ENCODE measurements around the gene SNED1. TPM values are rescaled to one million over a fixed set of nuclear protein-coding genes. Genes with fewer than 3 reads are reported as not detected.

The SNED1 gene
- polyA plus RNA-seq, 1 donor, result 6.6 TPM

- no peak overlapping the region for H3K4me3 ChIP-seq (ENCODE audit: low read length)
- no peak overlapping the region for H3K27ac ChIP-seq (ENCODE audit: low read length)
- WGBS (ENCODE audit: insufficient coverage, low lambda C conversion rate), result no CpG with 5 or more reads among the region's 24 CpGs
- H3K36me3 ChIP-seq (ENCODE audit: control insufficient read depth, insufficient read depth, low read length), result no peaks in the 10 kb centered on the region
- H3K9me3 ChIP-seq (ENCODE audit: control insufficient read depth, low read depth, low read length), result peaks cover 3% of the 10 kb centered on the region
- peaks cover 27% of the 10 kb centered on the region for H3K27me3 ChIP-seq (ENCODE audit: control insufficient read depth, insufficient read depth, low read length)
- H3K4me1 ChIP-seq (ENCODE audit: control insufficient read depth, insufficient read depth, low read length), result peaks cover 3% of the 10 kb centered on the region
- no peak for DNase-seq
These were observed 3.1 kb upstream of the SNED1 start for GRCh38 chr2:240995041-240996021.

- H3K27me3 ChIP-seq (ENCODE audit: control insufficient read depth, insufficient read depth, low read length), result peaks cover 37% of the 10 kb centered on the region
- H3K4me1 ChIP-seq (ENCODE audit: control insufficient read depth, insufficient read depth, low read length), result peaks cover 3% of the 10 kb centered on the region
- H3K36me3 ChIP-seq (ENCODE audit: control insufficient read depth, insufficient read depth, low read length), result no peaks in the 10 kb centered on the region
- no peak for DNase-seq
- H3K4me3 ChIP-seq (ENCODE audit: low read length), result no peak overlapping the region
- no CpG with 5 or more reads among the region's 19 CpGs for WGBS (ENCODE audit: insufficient coverage, low lambda C conversion rate)
- H3K9me3 ChIP-seq (ENCODE audit: control insufficient read depth, low read depth, low read length), result peaks cover 3% of the 10 kb centered on the region
- no peak overlapping the region for H3K27ac ChIP-seq (ENCODE audit: low read length)
These were observed 2.1 kb upstream of the SNED1 start for GRCh38 chr2:240996161-240996833.

GRCh38 chr2:240996834-240997140 is 1.6 kb upstream of the SNED1 start:
- H3K4me1 ChIP-seq (ENCODE audit: control insufficient read depth, insufficient read depth, low read length), result peaks cover 3% of the 10 kb centered on the region
- H3K9me3 ChIP-seq (ENCODE audit: control insufficient read depth, low read depth, low read length), result peaks cover 3% of the 10 kb centered on the region
- no peak overlapping the region for H3K4me3 ChIP-seq (ENCODE audit: low read length)
- peaks cover 42% of the 10 kb centered on the region for H3K27me3 ChIP-seq (ENCODE audit: control insufficient read depth, insufficient read depth, low read length)
- no peak overlapping the region for H3K27ac ChIP-seq (ENCODE audit: low read length)
- no CpG with 5 or more reads among the region's 13 CpGs for WGBS (ENCODE audit: insufficient coverage, low lambda C conversion rate)
- no peak for DNase-seq
- no peaks in the 10 kb centered on the region for H3K36me3 ChIP-seq (ENCODE audit: control insufficient read depth, insufficient read depth, low read length)

- 40% methylated on average over 1 of the region's 16 CpGs for WGBS (ENCODE audit: insufficient coverage, low lambda C conversion rate)
- H3K36me3 ChIP-seq (ENCODE audit: control insufficient read depth, insufficient read depth, low read length), result no peaks in the 10 kb centered on the region
- H3K9me3 ChIP-seq (ENCODE audit: control insufficient read depth, low read depth, low read length), result peaks cover 3% of the 10 kb centered on the region
- H3K27ac ChIP-seq (ENCODE audit: low read length), result no peak overlapping the region
- no peak for DNase-seq
- no peak overlapping the region for H3K4me3 ChIP-seq (ENCODE audit: low read length)
- H3K27me3 ChIP-seq (ENCODE audit: control insufficient read depth, insufficient read depth, low read length), result peaks cover 41% of the 10 kb centered on the region
- no peaks in the 10 kb centered on the region for H3K4me1 ChIP-seq (ENCODE audit: control insufficient read depth, insufficient read depth, low read length)
These were observed 1.1 kb upstream of the SNED1 start for GRCh38 chr2:240997141-240997855.

- Histone ChIP-seq H3K4me1 (ENCODE audit: control insufficient read depth, insufficient read depth, low read length) (no peaks in the 10 kb centered on the region), H3K27ac (ENCODE audit: low read length) (no peak overlapping the region), H3K4me3 (ENCODE audit: low read length) (no peak overlapping the region), H3K36me3 (ENCODE audit: control insufficient read depth, insufficient read depth, low read length) (no peaks in the 10 kb centered on the region), H3K9me3 (ENCODE audit: control insufficient read depth, low read depth, low read length) (peaks cover 9% of the 10 kb centered on the region), H3K27me3 (ENCODE audit: control insufficient read depth, insufficient read depth, low read length) (peaks cover 41% of the 10 kb centered on the region)
- DNase-seq, result no peak
- no CpG with 5 or more reads among the region's 51 CpGs for WGBS (ENCODE audit: insufficient coverage, low lambda C conversion rate)
These were observed 232 bp downstream of the SNED1 start for GRCh38 chr2:240998706-240998994.

- H3K4me3 ChIP-seq (ENCODE audit: low read length), result peak overlapping the region; percentile 13
- H3K4me1 ChIP-seq (ENCODE audit: control insufficient read depth, insufficient read depth, low read length), result no peaks in the 10 kb centered on the region
- no peak overlapping the region for H3K27ac ChIP-seq (ENCODE audit: low read length)
- WGBS (ENCODE audit: insufficient coverage, low lambda C conversion rate), result no CpG with 5 or more reads among the region's 71 CpGs
- H3K36me3 ChIP-seq (ENCODE audit: control insufficient read depth, insufficient read depth, low read length), result no peaks in the 10 kb centered on the region
- peak in 1 of 2 donors; percentile 38 for DNase-seq
- H3K27me3 ChIP-seq (ENCODE audit: control insufficient read depth, insufficient read depth, low read length), result peaks cover 41% of the 10 kb centered on the region
- H3K9me3 ChIP-seq (ENCODE audit: control insufficient read depth, low read depth, low read length), result peaks cover 9% of the 10 kb centered on the region
These were observed 775 bp downstream of the SNED1 start for GRCh38 chr2:240998995-240999791.

GRCh38 chr2:240999873-241000541 is 1.6 kb downstream of the SNED1 start:
- peaks cover 12% of the 10 kb centered on the region for H3K9me3 ChIP-seq (ENCODE audit: control insufficient read depth, low read depth, low read length)
- H3K27ac ChIP-seq (ENCODE audit: low read length), result no peak overlapping the region
- no peak overlapping the region for H3K4me3 ChIP-seq (ENCODE audit: low read length)
- no peak for DNase-seq
- no CpG with 5 or more reads among the region's 19 CpGs for WGBS (ENCODE audit: insufficient coverage, low lambda C conversion rate)
- peaks cover 41% of the 10 kb centered on the region for H3K27me3 ChIP-seq (ENCODE audit: control insufficient read depth, insufficient read depth, low read length)
- no peaks in the 10 kb centered on the region for H3K36me3 ChIP-seq (ENCODE audit: control insufficient read depth, insufficient read depth, low read length)
- no peaks in the 10 kb centered on the region for H3K4me1 ChIP-seq (ENCODE audit: control insufficient read depth, insufficient read depth, low read length)

GRCh38 chr2:241000831-241001321 is 2.5 kb downstream of the SNED1 start:
- no peak overlapping the region for H3K4me3 ChIP-seq (ENCODE audit: low read length)
- H3K36me3 ChIP-seq (ENCODE audit: control insufficient read depth, insufficient read depth, low read length), result no peaks in the 10 kb centered on the region
- peaks cover 41% of the 10 kb centered on the region for H3K27me3 ChIP-seq (ENCODE audit: control insufficient read depth, insufficient read depth, low read length)
- WGBS (ENCODE audit: insufficient coverage, low lambda C conversion rate), result no CpG with 5 or more reads among the region's 9 CpGs
- H3K27ac ChIP-seq (ENCODE audit: low read length), result no peak overlapping the region
- peaks cover 15% of the 10 kb centered on the region for H3K9me3 ChIP-seq (ENCODE audit: control insufficient read depth, low read depth, low read length)
- DNase-seq, result no peak
- no peaks in the 10 kb centered on the region for H3K4me1 ChIP-seq (ENCODE audit: control insufficient read depth, insufficient read depth, low read length)

GRCh38 chr2:241001413-241002274 is 3.2 kb downstream of the SNED1 start:
- H3K4me1 ChIP-seq (ENCODE audit: control insufficient read depth, insufficient read depth, low read length), result no peaks in the 10 kb centered on the region
- H3K27ac ChIP-seq (ENCODE audit: low read length), result no peak overlapping the region
- peaks cover 41% of the 10 kb centered on the region for H3K27me3 ChIP-seq (ENCODE audit: control insufficient read depth, insufficient read depth, low read length)
- peaks cover 15% of the 10 kb centered on the region for H3K9me3 ChIP-seq (ENCODE audit: control insufficient read depth, low read depth, low read length)
- no peak for DNase-seq
- no peaks in the 10 kb centered on the region for H3K36me3 ChIP-seq (ENCODE audit: control insufficient read depth, insufficient read depth, low read length)
- WGBS (ENCODE audit: insufficient coverage, low lambda C conversion rate), result no CpG with 5 or more reads among the region's 21 CpGs
- H3K4me3 ChIP-seq (ENCODE audit: low read length), result no peak overlapping the region

All from large intestine (tissue), 3 donors.